ENCODE data around the gene MPST. TPM values are rescaled to one million over a fixed set of nuclear protein-coding genes. Genes with fewer than 3 reads are reported as not detected.

MPST gene
- total and polyA plus RNA-seq, 4 donors = 59.2 to 247 (median 71.7) TPM

DNA sequence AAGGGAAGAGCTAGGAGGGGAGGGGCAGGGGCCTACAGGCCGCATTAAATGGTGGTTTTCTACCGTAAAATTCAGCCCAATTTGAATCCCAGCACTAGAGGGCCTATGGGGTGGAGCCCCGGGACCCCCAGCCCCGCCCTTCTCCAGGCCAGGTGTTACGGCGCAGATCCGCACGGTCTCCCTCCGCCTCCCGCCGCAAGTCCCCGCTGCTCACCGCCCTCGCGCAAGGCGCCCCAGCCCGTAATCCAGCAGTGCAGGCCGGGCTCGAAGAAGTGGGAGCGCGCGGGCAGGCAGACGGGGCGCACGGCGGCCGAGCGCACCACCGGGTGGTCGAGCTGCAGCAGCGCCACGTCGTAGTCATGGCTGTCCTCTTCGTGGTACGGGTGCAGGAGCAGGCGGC, 49.3 kb downstream of the MPST start:
- Histone ChIP-seq H3K9me3 (ENCODE audit: control insufficient read depth in 4 of 4, insufficient read depth in 3 of 4, low read length in 3 of 4) (peaks cover 0 to 5% (median 0%) of the 10 kb centered on the region in 4 donors), H3K4me1 (ENCODE audit: control insufficient read depth in 5 of 5, insufficient read depth in 5 of 5, low read length in 5 of 5) (no peaks in the 10 kb centered on the region), H3K27me3 (ENCODE audit: control insufficient read depth in 3 of 3, insufficient read depth in 3 of 3, low read length in 2 of 3) (peaks cover 0 to 25% (median 8%) of the 10 kb centered on the region in 3 donors), H3K4me3 (no peak overlapping the region), H3K9ac (ENCODE audit: insufficient read depth in 1 of 2, low read length in 2 of 2) (no peak overlapping the region), H3K36me3 (ENCODE audit: control insufficient read depth in 4 of 4, insufficient read depth in 4 of 4, low read length in 4 of 4) (no peaks in the 10 kb centered on the region), H3K27ac (ENCODE audit: low read depth in 1 of 2, low read length in 1 of 2) (no peak overlapping the region)
- DNase-seq = no peak
- TF ChIP-seq, protein P1, sequence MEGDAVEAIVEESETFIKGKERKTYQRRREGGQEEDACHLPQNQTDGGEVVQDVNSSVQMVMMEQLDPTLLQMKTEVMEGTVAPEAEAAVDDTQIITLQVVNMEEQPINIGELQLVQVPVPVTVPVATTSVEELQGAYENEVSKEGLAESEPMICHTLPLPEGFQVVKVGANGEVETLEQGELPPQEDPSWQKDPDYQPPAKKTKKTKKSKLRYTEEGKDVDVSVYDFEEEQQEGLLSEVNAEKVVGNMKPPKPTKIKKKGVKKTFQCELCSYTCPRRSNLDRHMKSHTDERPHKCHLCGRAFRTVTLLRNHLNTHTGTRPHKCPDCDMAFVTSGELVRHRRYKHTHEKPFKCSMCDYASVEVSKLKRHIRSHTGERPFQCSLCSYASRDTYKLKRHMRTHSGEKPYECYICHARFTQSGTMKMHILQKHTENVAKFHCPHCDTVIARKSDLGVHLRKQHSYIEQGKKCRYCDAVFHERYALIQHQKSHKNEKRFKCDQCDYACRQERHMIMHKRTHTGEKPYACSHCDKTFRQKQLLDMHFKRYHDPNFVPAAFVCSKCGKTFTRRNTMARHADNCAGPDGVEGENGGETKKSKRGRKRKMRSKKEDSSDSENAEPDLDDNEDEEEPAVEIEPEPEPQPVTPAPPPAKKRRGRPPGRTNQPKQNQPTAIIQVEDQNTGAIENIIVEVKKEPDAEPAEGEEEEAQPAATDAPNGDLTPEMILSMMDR (IDR thresholded peaks at IDR 0.05; ENCODE audit: control extremely low read depth, extremely low read depth) = no peak
- no peak for ATAC-seq (ENCODE audit: insufficient read depth, low FRiP score)
- 4 to 7% methylated on average over 31 to 36 of the region's 36 CpGs for WGBS, 2 donors

DNA sequence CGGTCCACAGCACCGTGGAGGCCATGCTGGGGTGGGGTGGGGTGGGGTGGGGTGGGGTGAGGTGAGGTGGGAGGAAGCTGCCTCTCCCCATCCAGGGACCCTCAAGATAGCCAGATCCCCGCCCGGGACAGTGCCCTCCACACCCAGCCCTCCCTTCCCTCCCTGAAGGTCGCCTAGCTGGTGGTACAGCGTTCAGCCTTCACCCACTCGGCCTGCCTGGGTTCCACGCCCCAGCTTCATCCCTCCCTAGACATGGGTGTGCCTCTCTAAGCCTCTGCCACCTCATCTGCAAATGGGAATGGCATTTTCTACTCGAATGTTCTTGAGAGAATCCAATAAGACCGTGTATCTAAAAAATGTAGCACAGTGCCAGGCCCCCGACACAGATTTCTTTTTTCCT, 49.8 kb downstream of the MPST start:
- Histone ChIP-seq H3K4me1 (ENCODE audit: control insufficient read depth in 5 of 5, insufficient read depth in 5 of 5, low read length in 5 of 5) (no peaks in the 10 kb centered on the region), H3K27ac (ENCODE audit: low read depth in 1 of 2, low read length in 1 of 2) (no peak overlapping the region), H3K36me3 (ENCODE audit: control insufficient read depth in 4 of 4, insufficient read depth in 4 of 4, low read length in 4 of 4) (no peaks in the 10 kb centered on the region), H3K4me3 (no peak overlapping the region), H3K9me3 (ENCODE audit: control insufficient read depth in 4 of 4, insufficient read depth in 3 of 4, low read length in 3 of 4) (peaks cover 0 to 5% (median 0%) of the 10 kb centered on the region in 4 donors), H3K9ac (ENCODE audit: insufficient read depth in 1 of 2, low read length in 2 of 2) (no peak overlapping the region), H3K27me3 (ENCODE audit: control insufficient read depth in 3 of 3, insufficient read depth in 3 of 3, low read length in 2 of 3) (peaks cover 0 to 28% (median 8%) of the 10 kb centered on the region in 3 donors)
- TF ChIP-seq, protein P1 (IDR thresholded peaks at IDR 0.05; ENCODE audit: control extremely low read depth, extremely low read depth) = no peak
- DNase-seq = no peak
- 23 to 28% methylated on average over 7 to 11 of the region's 11 CpGs for WGBS, 2 donors
- ATAC-seq (ENCODE audit: insufficient read depth, low FRiP score) = no peak

DNA sequence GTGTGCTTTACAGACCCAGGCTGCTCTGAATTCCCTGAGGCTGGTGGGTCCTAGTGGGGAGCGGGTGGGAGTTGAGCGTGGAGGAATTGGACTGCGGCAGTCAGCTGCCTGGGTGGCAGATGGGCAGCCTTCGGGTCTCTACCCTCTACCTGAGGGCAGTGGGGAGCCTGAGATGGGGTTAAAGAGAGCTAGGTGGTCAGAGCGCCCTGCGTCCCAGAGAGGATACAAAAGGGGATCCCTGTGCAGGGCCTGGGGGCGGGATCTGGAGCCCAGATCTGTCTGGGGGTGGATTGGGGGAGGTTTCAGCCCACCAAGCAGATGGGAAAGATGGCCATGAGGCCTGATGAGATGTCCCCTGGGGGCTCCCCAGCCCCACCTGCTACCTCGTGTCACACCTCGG, 50.2 kb downstream of the MPST start:
- no peak for DNase-seq
- Histone ChIP-seq H3K27ac (ENCODE audit: low read depth in 1 of 2, low read length in 1 of 2) (no peak overlapping the region), H3K4me3 (no peak overlapping the region), H3K4me1 (ENCODE audit: control insufficient read depth in 5 of 5, insufficient read depth in 5 of 5, low read length in 5 of 5) (no peaks in the 10 kb centered on the region), H3K9me3 (ENCODE audit: control insufficient read depth in 4 of 4, insufficient read depth in 3 of 4, low read length in 3 of 4) (peaks cover 0 to 5% (median 0%) of the 10 kb centered on the region in 4 donors), H3K9ac (ENCODE audit: insufficient read depth in 1 of 2, low read length in 2 of 2) (no peak overlapping the region), H3K27me3 (ENCODE audit: control insufficient read depth in 3 of 3, insufficient read depth in 3 of 3, low read length in 2 of 3) (peaks cover 0 to 32% (median 8%) of the 10 kb centered on the region in 3 donors), H3K36me3 (ENCODE audit: control insufficient read depth in 4 of 4, insufficient read depth in 4 of 4, low read length in 4 of 4) (no peaks in the 10 kb centered on the region)
- WGBS, 2 donors = 76 to 80% methylated on average over 9 of the region's 9 CpGs
- TF ChIP-seq, protein P1 (IDR thresholded peaks at IDR 0.05; ENCODE audit: control extremely low read depth, extremely low read depth) = no peak
- no peak for ATAC-seq (ENCODE audit: insufficient read depth, low FRiP score)

DNA sequence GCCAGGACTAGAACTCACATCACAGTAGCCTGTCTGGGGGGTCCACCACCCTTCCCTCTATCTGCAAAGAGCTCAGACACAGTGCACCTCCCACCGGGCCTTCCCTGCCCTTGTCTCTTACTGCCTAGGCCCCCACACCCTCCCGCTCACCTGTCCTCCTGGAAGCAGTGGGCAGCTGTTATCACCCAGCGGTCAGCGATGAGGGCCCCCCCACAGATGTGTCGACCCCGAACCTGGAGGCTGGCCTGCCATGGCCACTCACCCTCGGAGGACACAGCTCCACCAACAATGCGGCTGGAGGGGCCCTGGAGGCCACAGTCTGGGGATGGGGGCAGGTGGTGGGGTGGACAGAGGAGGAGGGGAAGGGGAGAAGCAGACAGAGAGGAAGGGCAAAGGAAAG, 50.8 kb downstream of the MPST start:
- H3K9me3 ChIP-seq (ENCODE audit: control insufficient read depth in 4 of 4, insufficient read depth in 3 of 4, low read length in 3 of 4) = peaks cover 0 to 5% (median 0%) of the 10 kb centered on the region in 4 donors
- H3K27me3 ChIP-seq (ENCODE audit: control insufficient read depth in 3 of 3, insufficient read depth in 3 of 3, low read length in 2 of 3) = peaks cover 0 to 36% (median 8%) of the 10 kb centered on the region in 3 donors
- DNase-seq = no peak
- no peaks in the 10 kb centered on the region for H3K4me1 ChIP-seq (ENCODE audit: control insufficient read depth in 5 of 5, insufficient read depth in 5 of 5, low read length in 5 of 5)
- no peak for ATAC-seq (ENCODE audit: insufficient read depth, low FRiP score)
- no peaks in the 10 kb centered on the region for H3K36me3 ChIP-seq (ENCODE audit: control insufficient read depth in 4 of 4, insufficient read depth in 4 of 4, low read length in 4 of 4)
- no peak overlapping the region for H3K4me3 ChIP-seq
- no peak overlapping the region for H3K9ac ChIP-seq (ENCODE audit: insufficient read depth in 1 of 2, low read length in 2 of 2)
- H3K27ac ChIP-seq (ENCODE audit: low read depth in 1 of 2, low read length in 1 of 2) = no peak overlapping the region
- WGBS, 2 donors = 72 to 89% methylated on average over 8 of the region's 8 CpGs
- TF ChIP-seq, protein P1 (IDR thresholded peaks at IDR 0.05; ENCODE audit: control extremely low read depth, extremely low read depth) = no peak
